ENCODE data around the gene COX18.

The COX18 gene, protein sequence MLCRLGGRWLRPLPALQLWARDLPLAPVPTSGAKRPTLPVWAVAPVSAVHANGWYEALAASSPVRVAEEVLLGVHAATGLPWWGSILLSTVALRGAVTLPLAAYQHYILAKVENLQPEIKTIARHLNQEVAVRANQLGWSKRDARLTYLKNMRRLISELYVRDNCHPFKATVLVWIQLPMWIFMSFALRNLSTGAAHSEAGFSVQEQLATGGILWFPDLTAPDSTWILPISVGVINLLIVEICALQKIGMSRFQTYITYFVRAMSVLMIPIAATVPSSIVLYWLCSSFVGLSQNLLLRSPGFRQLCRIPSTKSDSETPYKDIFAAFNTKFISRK
- total RNA-seq, result 27.0 to 31.4 reads per million in 2 donors

DNA sequence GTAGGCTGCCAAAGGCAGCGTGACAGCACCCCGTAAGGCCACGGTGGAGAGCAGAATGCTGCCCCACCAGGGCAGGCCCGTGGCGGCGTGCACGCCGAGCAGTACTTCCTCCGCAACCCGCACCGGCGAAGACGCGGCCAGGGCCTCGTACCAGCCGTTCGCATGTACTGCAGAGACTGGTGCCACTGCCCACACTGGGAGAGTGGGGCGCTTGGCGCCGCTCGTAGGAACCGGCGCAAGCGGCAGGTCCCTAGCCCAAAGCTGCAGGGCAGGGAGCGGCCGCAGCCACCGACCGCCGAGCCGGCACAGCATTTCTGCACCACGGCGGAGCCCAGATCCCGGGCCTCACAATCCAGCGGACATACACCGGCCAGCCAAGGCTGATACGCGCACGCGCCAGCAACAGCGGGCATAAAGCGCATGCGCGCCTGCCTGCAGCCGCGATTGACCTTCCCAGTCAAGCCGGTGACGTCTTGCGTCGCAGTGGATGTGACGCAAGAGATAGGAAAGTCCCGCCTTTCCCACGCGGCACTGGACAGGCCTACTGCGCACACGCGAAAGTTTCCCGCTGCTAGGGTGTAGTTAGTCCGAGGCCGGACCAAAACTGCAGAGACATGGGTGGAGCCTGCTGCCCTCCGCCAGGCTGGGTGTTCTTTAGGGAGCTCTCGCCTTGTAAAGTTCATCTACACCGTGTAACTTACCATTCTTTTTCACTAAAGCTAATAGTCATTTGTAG lies at the start of gene COX18:
Gene COX18 (minus strand): TSS at position 379 of the 736 bp plus-strand sequence. CDS start 67 bp downstream, at position 312.
- DNase-seq, result peak; percentile 90

DNA sequence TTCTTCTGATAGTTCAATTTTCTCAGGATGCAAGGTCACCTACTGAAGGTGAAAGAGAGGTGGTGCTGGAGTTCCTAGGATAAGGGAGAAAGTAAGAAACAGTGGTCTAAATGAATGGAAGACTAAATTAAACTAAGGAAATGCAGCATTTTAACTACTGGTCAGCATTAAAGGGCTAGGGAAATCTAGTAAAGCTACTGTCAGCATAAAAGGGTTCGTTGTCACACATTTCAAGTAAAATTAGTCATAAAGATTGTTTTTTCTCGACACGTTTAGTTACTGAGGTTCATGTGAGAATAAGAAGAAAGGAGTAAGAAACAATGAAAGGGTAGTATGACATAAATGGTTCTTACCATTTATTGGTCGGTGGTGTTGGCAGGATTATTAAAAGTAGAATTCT lies 40.0 kb upstream of the COX18 start:
- no peak for DNase-seq

DNA sequence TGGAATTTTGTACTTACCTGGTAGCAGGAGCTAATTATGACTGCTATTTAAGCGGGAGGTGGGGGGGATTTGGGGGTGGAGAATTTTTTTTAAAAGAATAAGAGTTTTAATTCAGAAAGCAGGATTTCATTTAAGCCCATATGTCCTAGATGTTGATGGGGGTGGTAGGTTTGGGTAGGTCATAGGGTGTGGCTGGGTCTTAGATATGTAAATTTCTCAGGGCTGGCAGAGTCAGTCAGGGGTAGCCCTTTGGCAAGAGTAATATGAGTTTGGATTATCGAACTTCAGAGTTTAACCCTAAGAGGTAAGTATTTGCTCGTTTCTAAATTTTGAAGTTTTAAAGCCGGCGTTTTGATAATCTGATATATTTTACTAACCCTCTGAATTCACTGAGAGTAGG lies 35.2 kb upstream of the COX18 start:
- DNase-seq, result no peak

DNA sequence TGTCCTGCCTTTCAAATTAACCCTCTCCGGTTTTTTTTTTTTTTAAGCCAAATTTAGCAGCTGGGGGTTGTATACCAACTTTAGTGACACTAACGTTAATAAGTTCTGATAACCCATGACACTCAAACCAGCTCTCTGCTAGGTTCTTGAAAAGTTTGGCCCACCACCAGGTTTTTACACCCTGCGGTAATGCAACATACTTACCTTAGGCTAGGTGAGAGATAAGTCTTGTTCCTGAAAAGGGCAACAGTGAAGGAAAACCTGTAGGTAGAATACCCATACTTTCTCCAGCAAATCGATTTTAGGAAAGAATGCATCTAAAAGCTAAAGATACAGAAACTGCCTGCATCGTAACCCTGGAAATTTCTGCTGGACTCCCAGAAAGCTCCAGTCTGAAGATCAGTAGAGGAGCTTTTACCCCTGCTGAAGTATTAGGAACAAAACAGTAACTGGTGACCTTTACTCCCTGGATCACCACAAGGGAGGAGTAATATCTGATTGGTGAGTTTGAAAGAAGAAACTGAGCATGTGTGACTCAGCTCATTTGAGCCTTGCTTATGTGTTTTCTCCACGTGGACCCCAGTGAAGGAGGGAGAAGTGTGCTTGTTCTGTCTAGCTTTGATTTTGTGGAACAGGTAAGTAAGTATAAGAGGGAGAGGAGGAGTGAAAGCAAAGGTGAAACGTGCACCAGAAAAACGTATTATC lies 34.4 kb upstream of the COX18 start:
- no peak for DNase-seq

DNA sequence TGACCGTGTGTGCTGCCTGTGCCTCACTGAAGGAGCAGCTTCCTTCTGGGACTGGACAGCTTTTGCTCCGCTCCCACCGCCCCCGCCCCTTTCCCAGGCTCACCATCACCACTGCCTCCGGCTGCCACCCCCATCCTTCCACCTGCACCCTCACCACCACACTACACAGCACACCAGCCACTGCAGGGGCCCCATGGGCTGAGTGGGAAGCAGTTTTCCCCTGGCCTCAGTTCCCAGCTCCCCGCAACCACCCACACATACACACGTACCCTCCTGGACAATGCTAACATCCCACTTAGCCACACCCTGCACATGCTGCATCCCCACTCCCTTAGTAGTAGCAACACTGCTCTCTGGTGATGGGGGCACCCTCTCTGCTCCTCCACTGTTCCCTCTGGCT lies 29.6 kb upstream of the COX18 start:
- no peak for DNase-seq

DNA sequence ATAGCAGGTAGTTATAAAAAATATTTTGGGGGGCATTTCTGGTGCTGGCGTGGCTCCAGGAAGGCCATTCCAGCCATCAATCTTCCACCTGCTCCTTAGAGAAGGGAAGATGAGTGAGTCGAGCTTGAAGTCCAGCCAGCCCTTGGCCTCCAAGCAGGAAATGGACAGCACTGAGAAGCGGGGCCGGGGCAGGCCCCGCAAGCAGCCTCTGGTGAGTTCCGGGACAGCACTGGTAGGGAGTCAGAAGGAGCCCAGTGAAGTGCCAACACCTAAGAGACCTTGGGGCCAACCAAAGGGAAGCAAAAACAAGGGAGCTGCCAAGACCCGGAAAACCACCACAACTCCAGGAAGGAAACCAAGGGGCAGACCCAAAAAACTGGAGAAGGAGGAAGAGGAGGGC lies 29.2 kb upstream of the COX18 start:
- no peak for DNase-seq

DNA sequence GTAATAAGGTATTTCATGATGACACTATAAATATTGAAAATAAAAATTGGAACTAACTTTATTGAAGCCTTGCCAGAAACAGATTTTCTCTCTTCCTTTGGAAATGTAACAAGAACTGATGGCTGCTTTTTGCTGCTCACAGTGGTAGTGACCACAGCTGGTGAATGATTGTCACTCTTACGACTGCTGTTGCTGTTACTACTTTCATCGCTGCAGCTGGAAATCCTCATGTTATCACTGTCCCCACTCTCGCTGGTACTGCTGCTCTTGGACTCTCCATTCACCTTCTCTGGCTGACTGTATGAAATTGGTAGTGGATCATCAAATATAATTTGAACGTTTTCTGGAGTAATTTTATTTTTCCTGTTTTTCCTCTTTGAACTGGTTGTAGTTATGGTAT lies 28.5 kb upstream of the COX18 start:
- DNase-seq, result no peak

DNA sequence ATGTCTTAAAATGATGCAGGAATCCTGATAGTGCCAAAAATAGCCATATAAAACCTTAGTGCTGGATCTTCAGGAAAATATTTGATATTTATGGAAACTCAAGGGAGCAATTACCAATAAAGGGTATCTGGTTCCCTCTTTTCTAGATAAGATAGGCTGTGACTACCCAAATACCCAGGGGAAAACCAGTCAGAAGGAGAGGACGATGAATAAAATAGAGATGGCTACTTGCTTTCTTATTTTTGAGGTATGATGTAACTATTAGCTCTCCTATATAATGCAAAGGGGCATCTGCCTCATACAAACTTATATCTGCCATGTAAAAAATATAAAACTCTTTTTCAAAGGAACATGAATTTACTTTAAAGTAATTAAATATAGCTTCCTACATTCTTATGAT lies 23.4 kb upstream of the COX18 start:
- DNase-seq, result no peak

DNA sequence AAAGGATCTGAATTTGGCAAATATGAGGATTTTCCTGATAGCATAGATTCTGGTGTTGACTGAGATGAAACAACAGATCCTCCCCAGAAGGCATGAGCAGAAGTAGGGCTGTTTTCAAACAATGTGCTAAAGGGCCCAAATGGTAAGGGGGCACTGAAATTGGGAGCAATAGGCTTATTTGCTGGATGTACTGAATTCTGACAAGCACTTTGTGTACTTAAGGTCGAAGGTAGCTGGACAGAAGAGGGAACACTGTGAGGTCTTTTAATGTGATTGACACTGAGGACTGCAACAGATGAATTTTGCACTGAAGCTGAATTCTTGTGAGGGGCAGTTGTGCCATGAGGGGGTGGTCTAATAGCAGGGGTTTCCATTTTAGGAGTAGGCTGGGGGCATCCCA lies 21.2 kb upstream of the COX18 start:
- no peak for DNase-seq

DNA sequence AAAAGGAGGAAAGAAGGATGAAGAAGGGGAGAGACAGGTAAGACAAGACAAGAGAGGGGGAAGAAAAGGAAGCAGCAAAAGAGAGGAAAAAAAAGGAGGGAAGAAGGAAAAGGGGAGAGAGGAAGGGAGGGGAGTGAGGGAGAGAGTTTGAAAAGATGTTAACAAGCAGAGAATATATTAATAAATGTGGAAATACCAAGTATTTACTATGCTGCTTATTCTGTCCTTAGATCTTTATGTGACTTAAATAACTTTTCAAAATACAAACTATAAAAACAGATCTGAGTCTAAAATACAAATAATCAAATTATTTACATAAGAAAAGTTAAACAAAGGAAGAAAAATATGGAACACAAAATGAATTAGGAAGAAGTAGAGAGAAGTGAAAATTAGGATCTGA lies 18.4 kb upstream of the COX18 start:
- no peak for DNase-seq

DNA sequence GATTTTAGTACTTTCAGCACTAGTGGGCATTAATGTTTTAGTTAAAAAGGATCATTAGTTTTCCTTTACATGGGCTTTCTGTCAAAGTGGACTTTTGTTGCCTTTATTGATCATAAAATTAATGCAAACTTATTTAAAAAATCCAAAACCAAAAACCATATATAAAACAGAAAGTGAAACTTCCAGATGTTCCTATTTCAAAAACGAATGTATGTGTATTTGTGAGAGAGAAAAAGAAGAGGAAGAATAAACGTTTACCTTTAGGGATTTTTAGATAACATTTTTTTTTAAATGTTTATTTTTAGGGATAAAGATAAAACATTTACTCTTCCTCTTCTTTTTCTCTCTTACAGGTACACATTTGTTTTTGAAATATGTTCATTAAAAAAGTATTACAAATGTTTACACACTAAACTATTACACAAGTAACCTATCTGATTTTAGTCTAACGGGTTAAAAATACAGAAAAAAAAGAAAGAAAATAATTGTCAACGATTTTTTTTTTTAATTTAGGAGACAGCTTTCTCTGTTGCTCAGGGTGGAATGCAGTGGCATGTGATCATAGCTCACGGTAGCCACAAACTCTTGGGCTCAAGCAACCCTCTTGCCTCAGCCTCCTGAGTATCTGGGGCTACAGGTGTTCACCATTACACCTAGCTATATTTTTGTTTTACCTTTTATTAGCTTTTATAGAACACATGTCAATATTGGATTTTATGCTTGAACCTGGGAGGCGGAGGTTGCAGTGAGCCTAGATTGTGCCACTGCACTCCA lies 16.8 kb upstream of the COX18 start:
- no peak for DNase-seq

DNA sequence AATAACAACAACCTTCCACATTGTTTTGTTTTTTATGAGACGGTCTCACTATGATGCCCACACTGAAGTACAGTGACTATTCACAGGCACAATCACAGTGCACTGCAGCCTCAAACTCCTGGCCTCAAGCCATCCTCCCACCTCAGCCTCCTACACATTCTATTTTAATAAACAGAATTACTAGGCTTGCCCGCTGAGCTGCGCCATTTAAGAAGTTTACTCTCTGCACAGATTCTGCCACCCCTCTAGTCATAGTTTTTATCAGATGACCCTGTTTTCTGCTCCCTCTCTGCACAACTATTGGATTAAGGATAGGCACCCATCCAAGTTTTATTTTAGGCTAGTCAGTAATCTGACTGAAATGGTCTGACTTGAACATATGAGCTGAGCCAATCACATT lies 11.3 kb upstream of the COX18 start:
- no peak for DNase-seq

DNA sequence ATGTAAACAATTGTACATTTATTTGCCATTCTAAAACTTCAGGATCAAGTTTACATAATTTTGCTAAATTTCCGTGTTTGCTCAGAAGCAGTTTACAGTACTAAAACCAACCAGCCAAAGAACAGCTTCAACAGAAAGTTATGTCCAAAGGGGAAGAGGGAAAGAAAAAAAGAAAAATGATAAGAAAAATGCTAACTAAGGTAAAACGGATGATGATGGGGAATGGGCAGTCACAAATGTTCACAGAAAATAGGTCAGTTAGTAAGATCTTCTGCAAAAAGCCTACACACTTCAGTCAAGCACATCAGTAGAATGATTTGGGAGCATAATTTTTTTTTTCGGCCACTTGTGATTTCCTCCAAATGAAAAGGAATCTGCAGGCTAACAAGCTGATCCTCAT lies 6.3 kb upstream of the COX18 start:
- no peak for DNase-seq

DNA sequence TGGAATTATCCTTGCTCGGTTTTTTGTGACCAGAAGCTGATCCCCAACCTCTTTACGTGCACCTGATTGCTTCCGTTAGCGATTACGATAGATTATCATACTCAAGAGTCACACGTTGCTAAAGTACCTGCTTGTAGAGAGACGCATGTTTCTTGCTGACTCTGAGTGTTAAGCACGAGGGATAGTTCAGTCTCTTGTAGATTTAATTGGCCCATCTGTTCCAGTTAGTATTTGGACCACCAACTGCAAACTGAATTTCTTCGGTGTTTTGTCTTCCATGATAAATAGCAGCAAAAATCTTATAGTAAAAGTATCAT lies 516 bp upstream of the COX18 start:
- DNase-seq, result no peak

DNA sequence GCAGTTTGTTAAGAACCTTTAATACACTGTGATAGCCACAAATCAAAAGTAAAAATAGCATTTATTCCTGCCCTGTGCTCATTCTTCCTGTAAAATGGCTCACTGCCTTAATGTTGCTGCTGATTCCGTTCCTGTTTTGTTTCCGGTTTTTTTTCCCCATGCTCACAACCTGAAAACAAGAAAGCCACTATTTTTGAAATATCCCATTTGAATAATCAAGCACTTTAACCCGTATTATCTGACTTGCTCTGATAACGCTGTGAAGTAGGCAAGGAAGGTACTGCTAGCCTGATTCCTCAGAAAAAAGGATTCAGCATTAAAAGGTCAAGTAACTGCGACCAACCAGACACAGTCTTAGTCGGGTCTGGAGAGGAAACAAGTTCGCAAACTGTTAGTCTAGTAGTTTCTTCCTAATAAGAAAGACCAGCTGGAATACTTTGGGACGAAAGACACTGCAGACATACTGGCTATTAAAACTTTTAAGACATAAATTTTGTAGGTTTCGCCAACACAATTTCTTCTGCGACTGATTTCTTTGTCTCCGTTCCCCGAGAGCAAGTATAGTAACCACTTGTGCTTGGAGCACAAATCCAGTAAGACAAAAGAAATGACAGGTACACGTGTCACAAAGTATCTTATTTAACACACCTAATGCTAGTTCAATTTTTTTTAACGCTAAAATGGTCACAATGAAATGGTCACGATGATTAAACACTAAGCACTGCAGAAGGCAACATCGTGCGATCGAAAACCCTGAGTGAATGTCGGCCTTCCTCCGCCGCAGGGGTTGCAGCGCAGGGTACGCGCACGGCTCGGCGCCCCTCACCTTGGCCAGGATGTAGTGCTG lies 802 bp downstream of the COX18 start:
- no peak for DNase-seq

DNA sequence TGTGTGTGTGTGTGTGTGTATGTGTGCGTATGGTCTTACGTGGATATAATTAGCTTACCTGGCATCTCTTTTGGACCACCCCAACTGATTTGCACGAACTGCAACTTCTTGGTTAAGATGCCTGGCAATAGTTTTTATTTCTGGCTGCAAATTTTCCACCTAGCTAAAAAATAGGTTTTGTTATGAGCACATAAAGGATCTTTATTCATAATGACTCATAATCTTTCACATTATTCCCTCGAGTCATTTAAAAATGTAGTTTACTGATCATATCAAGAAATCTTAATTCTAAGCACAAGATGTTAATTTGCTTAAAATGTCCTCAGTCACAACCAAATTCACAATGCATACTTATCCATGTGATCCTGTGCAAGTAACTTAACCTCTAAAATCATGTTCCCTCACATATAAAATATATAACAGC lies 1.5 kb downstream of the COX18 start:
- DNase-seq, result no peak

DNA sequence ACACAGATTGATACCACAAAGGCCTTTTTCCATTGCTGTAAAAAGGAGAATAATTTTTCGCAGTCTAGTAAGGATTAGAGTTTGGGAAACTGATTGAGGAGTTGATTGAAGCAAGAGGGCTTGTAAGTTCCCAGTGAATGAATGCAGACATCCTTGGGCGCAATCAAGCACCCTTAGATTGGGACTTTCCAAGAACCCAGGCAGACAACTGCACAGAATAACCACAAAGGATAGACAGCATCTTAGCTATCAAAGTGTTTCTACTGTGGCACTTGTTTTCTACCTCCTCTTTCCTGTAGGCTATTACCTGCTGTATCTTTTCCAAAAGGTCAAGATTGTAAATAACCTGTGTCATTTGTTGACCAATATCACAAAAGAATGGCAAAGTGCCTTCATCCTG lies 2.6 kb downstream of the COX18 start:
- DNase-seq, result no peak

DNA sequence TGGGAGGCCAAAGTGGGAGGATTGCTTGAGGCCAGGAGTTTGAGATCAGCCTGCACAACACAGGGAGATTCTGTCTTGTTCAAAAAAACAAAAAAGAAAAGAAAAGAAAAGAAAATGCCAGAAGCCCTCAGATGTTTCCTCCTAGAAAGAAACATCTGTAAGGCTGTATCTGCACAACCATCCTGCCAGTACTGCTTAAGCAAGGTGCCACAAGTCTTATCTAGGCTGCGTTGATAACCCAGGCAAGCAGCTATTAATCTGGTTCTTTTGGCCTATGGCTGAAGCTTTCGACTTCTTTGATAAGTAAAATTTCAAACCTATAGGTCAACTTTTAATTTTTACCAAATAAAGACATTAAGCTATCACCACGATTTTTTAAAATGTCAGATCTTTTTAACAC lies 3.1 kb downstream of the COX18 start:
- DNase-seq, result no peak

DNA sequence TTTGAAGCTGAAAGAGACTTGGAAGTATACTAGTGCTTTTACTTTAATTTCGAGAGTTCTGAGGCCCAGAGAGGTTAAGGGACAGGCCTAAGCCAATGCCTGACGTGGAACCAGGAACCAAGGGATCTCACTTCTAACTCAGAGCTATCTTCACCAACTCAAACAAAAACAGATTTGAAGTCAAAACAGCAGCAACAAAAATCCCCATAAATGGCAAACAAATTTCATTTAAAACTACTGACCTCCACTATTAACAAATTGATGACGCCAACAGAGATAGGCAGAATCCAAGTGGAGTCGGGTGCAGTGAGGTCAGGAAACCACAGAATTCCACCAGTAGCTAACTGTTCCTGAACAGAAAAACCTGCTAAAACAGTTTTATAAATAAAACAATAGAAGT lies 5.0 kb downstream of the COX18 start:
- no peak for DNase-seq

DNA sequence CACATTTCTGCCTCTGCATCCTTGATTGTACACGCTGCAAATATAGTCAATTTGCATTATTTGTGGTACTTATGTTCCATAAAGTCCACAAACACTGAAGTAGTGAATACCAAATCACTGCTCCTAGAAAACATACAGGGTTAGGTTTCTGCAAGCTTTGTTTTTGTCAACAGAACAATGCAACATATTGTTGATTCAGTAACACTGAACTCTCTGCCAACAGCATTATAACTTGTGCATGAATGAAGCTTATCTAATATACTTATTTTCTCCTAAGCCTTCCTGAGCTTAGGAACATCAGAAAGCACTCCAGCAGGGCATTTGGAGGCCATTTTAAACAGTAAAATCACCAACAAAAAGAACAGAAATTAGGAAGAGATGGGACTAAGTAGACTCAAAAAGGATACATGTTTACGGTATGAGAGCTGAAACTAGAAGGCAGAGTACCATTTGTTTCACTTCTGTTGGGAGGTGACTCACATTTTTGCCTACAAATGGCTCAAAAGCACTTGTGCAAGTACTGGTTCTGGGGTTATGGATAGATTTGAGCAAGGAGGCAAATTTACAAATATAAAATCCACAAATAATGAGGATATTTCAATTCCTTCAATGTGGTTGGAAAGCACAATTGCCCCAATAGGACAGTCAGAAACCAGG lies 14.1 kb downstream of the COX18 start:
- DNase-seq, result no peak

DNA sequence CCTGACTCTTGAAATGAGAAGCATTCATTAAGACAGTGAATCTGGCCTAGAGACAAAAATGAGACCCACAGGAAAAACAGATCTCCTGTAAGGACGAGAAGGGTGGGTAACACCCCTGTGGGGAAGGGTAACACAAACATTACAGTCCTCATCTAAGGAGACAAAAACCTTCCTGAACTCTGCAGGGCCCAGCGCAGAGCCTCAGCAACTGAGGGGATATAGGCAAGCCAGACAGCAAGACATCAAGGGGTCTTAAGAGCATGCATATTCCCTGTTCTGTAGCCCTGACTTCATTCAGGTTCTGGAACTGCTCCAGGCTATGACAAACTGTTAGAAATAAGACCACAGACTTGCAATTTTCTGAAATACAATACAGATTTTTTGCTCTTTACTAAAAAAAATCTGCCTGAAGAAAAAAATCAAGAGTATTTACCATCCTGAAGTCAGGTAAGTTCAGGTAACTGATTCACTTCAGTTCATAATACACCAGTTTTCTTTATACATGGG lies 15.5 kb downstream of the COX18 start:
- no peak for DNase-seq

DNA sequence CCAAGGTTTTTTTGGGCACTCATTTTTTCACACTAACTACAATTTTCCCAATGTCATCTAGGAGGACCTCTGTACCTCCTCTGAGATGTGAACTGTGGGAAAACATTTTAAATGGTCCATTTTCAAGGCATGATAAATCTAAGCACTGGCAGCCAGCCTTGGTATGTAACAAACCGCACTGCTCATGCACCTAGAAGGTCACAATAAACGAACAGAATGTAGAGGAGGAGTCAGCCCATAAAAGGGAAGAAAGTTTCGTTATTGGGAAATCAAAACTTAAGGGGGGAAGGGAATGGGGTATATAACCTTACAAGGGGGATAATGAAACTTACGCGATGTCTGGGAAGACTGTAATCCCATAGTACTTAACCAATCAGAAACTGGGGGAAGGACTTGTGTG lies 16.4 kb downstream of the COX18 start:
- DNase-seq, result no peak

Measured in activated gamma-delta T cell (primary cell).